Upper lobe of left lung (tissue), 4 donors: ENCODE measurements around the gene GPR68.

ENCODE experiments used
- CTCF ChIP-seq, 6 experiments: fragments of 450-650 bp in 4 of 6; fragments of 200-600 bp in 2 of 6; sonication (generic) in 2 of 6; IDR thresholded peaks; one replicate each; pipeline ENCODE4 v1.5.1; 2016 to 2019; ENCODE audit warnings: antibody characterized with exemption in 6 of 6
- POLR2A ChIP-seq, 4 donors: fragments of 450-650 bp; IDR thresholded peaks; one replicate each; pipeline ENCODE4 v1.5.1; 2016 to 2017; ENCODE audit warnings: antibody characterized with exemption in 4 of 4, mild to moderate bottlenecking in 2 of 4

GRCh38 chr14:91284146-91284790, 39.8 kb upstream of the GPR68 start:
- TF ChIP-seq CTCF (IDR thresholded peaks at IDR 0.05) (no peak), POLR2A (IDR thresholded peaks at IDR 0.05) (no peak)
